Parathyroid adenoma (tissue), 2 donors: ENCODE measurements around the gene EED.
A peak's percentile ranks its signal among the peaks of the same experiment; 100 is the strongest.

Source experiments
- H2AFZ ChIP-seq: fragments of 300-600 bp; sonication (generic); one replicate; pipeline ENCODE4 v1.7.0; 2017; ENCODE audit warnings: antibody characterized with exemption, mild to moderate bottlenecking
- H3K27ac ChIP-seq: fragments of 300-600 bp; sonication (generic); one replicate; pipeline ENCODE4 v1.7.0; 2017
- H3K27me3 ChIP-seq: fragments of 300-600 bp; sonication (generic); one replicate; pipeline ENCODE4 v1.7.0; 2017; ENCODE audit warnings: low read length; ENCODE audit not compliant: control insufficient read depth, insufficient read depth
- H3K36me3 ChIP-seq: fragments of 300-600 bp; sonication (generic); one replicate; pipeline ENCODE4 v1.7.0; 2017; ENCODE audit warnings: low read length; ENCODE audit not compliant: control insufficient read depth, insufficient read depth
- H3K4me1 ChIP-seq: fragments of 300-600 bp; sonication (generic); one replicate; pipeline ENCODE4 v1.7.0; 2017; ENCODE audit warnings: control low read depth
- H3K4me2 ChIP-seq: fragments of 300-600 bp; sonication (generic); one replicate; pipeline ENCODE4 v1.7.0; 2017; ENCODE audit warnings: low read length
- H3K4me3 ChIP-seq: fragments of 300-600 bp; sonication (generic); one replicate; pipeline ENCODE4 v1.7.0; 2017; ENCODE audit warnings: low read depth, low read length
- H3K79me2 ChIP-seq: fragments of 300-600 bp; sonication (generic); one replicate; pipeline ENCODE4 v1.7.0; 2017; ENCODE audit warnings: control low read depth
- H3K9ac ChIP-seq: fragments of 300-600 bp; sonication (generic); one replicate; pipeline ENCODE4 v1.7.0; 2017; ENCODE audit warnings: mild to moderate bottlenecking
- H3K9me3 ChIP-seq: fragments of 300-600 bp; sonication (generic); one replicate; pipeline ENCODE4 v1.7.0; 2017; ENCODE audit warnings: low read length; ENCODE audit not compliant: control insufficient read depth
- TF ChIP-seq, protein P1 (sequence below): fragments of 300-600 bp; sonication (generic); IDR thresholded peaks from one replicate; pipeline ENCODE4 v1.7.0; 2017; ENCODE audit warnings: antibody characterized with exemption, mild to moderate bottlenecking
- donor health status: primary hyperparathyroidism.

EED gene

GRCh38 chr11:86240164-86240563 lies 4.4 kb upstream of the EED start:
- no peaks in the 10 kb centered on the region for H3K36me3 ChIP-seq
- peaks cover 3% of the 10 kb centered on the region for H3K4me1 ChIP-seq
- H3K4me2 ChIP-seq = no peak overlapping the region
- no peaks in the 10 kb centered on the region for H3K79me2 ChIP-seq
- H3K27ac ChIP-seq = no peak overlapping the region
- H2AFZ ChIP-seq = no peak overlapping the region
- TF ChIP-seq, protein P1, sequence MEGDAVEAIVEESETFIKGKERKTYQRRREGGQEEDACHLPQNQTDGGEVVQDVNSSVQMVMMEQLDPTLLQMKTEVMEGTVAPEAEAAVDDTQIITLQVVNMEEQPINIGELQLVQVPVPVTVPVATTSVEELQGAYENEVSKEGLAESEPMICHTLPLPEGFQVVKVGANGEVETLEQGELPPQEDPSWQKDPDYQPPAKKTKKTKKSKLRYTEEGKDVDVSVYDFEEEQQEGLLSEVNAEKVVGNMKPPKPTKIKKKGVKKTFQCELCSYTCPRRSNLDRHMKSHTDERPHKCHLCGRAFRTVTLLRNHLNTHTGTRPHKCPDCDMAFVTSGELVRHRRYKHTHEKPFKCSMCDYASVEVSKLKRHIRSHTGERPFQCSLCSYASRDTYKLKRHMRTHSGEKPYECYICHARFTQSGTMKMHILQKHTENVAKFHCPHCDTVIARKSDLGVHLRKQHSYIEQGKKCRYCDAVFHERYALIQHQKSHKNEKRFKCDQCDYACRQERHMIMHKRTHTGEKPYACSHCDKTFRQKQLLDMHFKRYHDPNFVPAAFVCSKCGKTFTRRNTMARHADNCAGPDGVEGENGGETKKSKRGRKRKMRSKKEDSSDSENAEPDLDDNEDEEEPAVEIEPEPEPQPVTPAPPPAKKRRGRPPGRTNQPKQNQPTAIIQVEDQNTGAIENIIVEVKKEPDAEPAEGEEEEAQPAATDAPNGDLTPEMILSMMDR = no peak
- H3K4me3 ChIP-seq = no peak overlapping the region
- H3K27me3 ChIP-seq = no peaks in the 10 kb centered on the region
- H3K9ac ChIP-seq = no peak overlapping the region
- H3K9me3 ChIP-seq = no peaks in the 10 kb centered on the region

GRCh38 chr11:86241956-86242535 lies 2.5 kb upstream of the EED start:
- H3K4me3 ChIP-seq = no peak overlapping the region
- TF ChIP-seq, protein P1 = no peak
- peaks cover under 1% of the 10 kb centered on the region for H3K79me2 ChIP-seq
- H3K36me3 ChIP-seq = no peaks in the 10 kb centered on the region
- H2AFZ ChIP-seq = no peak overlapping the region
- peaks cover 3% of the 10 kb centered on the region for H3K4me1 ChIP-seq
- no peak overlapping the region for H3K9ac ChIP-seq
- H3K27me3 ChIP-seq = no peaks in the 10 kb centered on the region
- H3K9me3 ChIP-seq = no peaks in the 10 kb centered on the region
- no peak overlapping the region for H3K4me2 ChIP-seq
- H3K27ac ChIP-seq = no peak overlapping the region

- H3K4me3 ChIP-seq = no peak overlapping the region
- no peak overlapping the region for H3K27ac ChIP-seq
These were observed 1.2 kb upstream of the EED start for GRCh38 chr11:86243396-86243795.

GRCh38 chr11:86244063-86244521 lies 461 bp upstream of the EED start:
- peaks cover 7% of the 10 kb centered on the region for H3K4me1 ChIP-seq
- no peaks in the 10 kb centered on the region for H3K9me3 ChIP-seq
- peaks cover 11% of the 10 kb centered on the region for H3K79me2 ChIP-seq
- peak overlapping the region; percentile 94 for H3K4me3 ChIP-seq
- peak overlapping the region; percentile 93 for H2AFZ ChIP-seq
- H3K27me3 ChIP-seq = no peaks in the 10 kb centered on the region
- peak overlapping the region; percentile 99 for H3K27ac ChIP-seq
- TF ChIP-seq, protein P1 = no peak
- peak overlapping the region; percentile 28 for H3K9ac ChIP-seq
- no peaks in the 10 kb centered on the region for H3K36me3 ChIP-seq
- peak overlapping the region; percentile 94 for H3K4me2 ChIP-seq

More at GRCh38 chr11:86243396-86243795, 1.2 kb upstream of the EED start:
- Histone ChIP-seq H3K4me2 (no peak overlapping the region), H3K9ac (no peak overlapping the region), H2AFZ (no peak overlapping the region), H3K27me3 (no peaks in the 10 kb centered on the region), H3K36me3 (no peaks in the 10 kb centered on the region), H3K4me1 (peaks cover 7% of the 10 kb centered on the region), H3K9me3 (no peaks in the 10 kb centered on the region), H3K79me2 (peaks cover 8% of the 10 kb centered on the region)
- TF ChIP-seq, protein P1 = no peak
